NCI-H2227 (cell line): ENCODE measurements around the gene GTF2F2.
"Not testable (repeated sequence)": the region's sequence is repeated elsewhere in the genome, so short reads cannot be mapped to it uniquely, and the experiment has no call there.

Source experiments
- DNase-seq: peaks from one replicate; lab custom pipeline; 2025; ENCODE audit not compliant: unreplicated experiment; lab: John Stamatoyannopoulos, UW

GTF2F2 gene

DNA sequence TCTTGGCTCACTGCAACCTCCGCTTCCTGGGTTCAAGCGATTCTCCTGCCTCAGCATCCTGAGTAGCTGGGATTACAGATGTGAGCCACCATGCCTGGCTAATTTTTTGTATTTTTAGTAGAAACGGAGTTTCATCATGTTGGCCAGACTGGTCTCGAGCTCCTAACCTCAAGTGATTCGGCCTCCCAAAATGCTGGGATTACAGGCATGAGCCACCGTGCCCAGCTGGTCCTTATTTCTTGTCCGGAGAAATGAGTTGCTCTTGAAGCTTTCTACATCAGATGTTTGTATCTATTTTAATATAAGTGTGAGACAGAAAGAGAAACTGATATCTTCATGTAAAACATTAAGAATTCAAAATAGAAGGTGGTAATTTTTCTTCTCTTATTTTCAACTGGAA, 124.4 kb downstream of the GTF2F2 start:
- DNase-seq = not testable (repeated sequence)

DNA sequence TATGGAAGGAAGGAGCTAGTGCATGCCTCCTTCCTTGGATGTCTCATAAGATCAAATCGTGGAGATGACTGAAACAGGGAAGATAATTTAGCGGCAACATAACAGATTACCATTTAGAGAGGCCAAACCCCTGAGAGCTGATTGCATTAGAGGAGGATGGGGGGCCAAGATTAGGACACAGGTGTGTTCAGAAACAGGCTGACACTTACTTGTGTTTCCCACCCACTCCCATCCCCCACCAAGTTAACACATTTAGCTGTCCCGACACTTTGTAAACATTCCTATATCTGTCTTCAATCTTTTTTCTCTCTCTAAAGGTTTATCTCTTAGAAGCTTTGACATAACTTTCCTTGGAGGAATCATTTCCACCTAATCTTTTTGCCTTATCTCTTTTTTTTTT, 129.4 kb downstream of the GTF2F2 start:
- DNase-seq = no peak

DNA sequence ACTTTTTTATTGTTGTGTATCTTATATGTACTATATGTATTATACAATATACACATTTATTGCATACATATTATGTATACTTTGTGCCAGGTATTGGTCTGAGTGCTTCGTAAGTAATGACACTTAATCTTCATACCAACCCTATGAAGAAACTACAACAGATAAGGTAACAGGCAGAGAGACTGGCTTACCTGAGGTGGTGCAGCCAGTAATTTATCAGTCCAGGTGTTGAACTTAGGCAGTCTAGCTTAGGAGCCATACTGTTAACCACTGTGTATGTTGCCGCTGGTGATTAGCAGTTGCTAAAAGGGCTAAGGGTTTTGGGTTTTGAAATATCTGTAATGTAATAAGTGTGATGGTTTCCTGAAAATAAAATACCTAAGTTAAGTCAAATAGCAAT, 134.1 kb downstream of the GTF2F2 start:
- no peak for DNase-seq

DNA sequence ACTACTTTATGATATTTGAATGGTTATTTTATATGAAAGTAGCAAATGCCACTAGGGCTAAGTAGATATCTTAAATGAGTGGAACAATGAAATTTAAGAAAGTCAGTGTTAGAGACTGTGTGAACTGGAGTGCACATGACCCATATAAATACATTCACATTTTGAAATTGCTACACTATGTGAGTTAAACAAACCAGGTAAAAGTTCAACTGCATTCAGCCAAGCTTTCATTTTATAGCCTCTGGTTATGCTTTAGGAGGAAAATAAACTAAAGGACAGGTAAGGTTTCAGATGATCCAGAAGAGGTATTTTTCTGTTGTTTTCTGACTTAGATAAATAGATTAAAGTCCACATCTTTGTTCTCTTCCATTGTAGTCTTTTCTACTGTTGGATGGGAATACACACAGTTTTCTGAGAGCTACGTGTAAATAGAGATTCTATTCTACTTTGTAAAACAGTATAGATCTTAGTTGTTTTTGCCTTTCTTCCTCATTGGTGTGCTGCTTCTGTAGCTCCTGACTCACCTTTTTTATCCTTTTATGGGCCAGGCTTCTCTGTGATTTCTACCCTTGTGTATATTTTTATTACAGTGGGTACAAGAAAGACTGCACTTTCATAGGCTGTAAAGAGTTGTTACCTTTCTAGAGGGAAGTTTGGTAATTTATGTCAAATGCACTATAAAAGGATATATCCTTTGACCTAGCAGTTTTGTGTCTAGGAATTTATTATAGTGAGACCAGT, 135.1 kb downstream of the GTF2F2 start:
- DNase-seq = no peak

- DNase-seq = no peak
Observed at GRCh38 chr13:45256254-45256653, 135.9 kb downstream of the GTF2F2 start.

DNA sequence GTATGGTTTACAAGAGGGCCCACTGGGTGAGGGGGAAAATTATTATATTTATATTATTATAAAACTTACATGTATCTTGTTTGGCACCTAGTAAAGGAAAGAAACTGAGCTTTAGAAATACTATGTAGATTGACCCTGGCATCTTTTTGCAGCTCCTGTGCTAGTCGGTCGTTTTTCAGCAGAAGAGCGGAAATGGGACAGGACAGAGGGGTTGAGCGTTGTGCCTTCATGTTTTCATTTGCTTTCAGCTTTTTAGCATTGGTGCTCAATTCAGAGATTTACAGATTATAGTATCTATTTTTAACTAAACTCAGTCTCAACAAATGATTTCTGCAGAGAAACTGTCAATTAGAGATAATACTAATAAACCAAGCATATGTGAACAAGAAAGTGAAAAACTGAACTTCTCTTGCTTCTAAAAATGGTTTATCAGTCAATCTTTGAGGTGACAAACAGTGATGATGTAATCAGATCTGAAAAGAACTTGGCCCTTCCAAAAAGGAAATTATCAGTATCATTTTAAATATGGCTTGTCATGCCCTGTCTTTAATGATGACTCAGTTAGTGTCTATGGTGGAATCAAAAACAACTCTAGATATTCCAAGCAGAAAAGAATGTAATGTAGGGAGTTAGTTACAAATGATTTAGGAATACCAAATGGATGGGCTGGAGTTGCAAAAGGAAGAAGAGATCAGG, 137.5 kb downstream of the GTF2F2 start:
- DNase-seq = no peak

DNA sequence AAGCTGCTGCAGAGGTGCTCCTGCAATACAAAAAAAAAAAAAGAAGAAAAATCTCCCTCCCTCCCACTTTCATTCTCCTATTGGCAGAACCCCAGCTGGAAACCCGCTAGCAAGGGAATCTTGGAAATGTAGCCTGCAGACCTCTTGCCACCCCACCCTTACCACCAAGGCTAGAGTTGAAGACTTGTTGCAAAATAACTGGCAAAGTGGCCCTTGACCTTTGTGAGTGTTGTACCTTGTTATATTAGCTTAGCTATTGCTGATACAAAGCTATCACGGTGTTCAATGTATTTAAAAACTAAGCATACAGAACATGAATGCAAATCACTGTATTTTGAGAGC, 138.0 kb downstream of the GTF2F2 start:
- DNase-seq = no peak

DNA sequence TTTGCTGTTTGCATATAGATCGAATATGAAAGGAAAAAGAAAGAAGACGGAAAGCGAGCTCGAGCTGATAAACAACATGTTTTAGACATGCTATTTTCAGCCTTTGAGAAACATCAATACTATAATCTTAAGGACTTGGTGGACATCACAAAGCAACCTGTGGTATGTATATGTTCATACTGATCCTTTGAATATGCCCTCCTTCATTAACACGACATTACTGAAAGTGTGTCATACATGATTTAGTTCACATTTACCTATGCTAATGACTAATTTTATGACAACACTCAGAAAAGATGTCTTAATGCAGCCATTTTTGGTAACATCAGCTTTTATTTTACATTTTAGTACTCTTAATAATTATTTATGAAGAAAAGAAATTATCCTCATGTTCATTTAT, 146.9 kb downstream of the GTF2F2 start:
- no peak for DNase-seq

GRCh38 chr13:45269204-45269603, 148.9 kb downstream of the GTF2F2 start:
- DNase-seq = no peak

GRCh38 chr13:45276913-45277312, 156.6 kb downstream of the GTF2F2 start:
- no peak for DNase-seq

DNA sequence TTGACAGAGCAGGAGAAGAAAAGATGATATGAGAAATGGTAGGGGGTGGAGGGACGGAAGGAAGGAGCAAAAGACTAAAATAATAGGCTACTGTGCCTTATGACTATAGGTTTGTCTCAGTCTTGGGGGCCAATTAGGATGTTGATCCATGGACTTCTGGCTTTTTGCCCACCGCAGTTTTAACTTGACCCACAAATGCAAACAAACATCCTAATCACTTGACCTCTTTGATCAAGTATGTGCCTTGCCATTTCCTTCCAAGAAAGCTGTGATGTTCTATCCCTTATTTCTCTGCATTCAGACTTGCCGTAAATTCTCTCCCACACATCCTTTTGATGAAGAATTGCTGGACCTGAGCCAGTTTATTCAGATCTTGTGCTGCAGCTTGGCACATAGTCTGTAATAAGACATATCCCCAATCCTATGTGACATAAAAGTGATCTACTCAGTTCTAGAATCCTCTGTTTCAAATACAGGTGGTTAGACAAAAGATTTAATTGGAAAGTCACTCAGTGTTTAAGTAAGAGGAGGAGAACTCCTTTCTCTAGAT, 157.9 kb downstream of the GTF2F2 start:
- DNase-seq = no peak

GRCh38 chr13:45280011-45280410, 159.7 kb downstream of the GTF2F2 start:
- DNase-seq = no peak

DNA sequence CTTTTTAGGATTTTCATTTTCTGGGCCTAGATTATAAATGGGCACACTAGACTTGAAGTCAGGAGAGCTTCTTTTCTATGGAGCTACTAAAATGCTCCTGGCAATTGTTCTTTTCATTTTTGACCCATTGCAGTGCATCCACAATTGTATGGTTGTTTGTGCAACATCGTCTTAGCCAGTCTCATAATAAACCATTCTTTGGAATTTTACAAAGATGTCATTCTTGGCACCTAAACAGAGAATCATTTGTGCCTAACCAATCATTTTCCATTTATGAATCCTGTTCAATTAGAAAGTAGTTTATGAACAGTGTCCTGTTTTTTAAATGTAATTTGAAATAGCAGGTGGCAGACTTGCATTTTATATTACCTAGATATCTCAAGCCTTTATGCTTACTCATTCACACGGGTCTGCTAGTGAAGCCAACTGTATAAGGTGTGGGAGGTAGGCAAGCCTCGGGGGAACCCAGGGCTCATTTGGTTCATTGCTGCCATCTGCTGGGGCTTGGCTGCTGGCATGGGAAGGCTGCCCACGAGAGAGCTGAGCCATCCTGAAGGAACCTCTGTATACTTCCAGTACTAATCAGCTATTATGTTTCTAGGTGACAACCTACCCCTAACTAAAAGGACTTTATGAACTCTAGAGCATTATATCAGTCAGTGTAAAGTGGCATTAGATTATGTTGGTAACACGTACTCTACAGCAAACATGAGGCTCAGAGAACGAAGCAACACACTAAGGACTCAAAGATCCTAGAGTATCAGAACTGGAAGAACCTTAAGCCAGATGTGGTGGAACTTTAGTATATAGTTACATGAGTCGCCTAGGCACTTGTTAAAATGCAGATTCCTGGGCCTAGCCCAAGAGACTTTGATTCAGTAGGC, 160.7 kb downstream of the GTF2F2 start:
- DNase-seq = peak; percentile 64

DNA sequence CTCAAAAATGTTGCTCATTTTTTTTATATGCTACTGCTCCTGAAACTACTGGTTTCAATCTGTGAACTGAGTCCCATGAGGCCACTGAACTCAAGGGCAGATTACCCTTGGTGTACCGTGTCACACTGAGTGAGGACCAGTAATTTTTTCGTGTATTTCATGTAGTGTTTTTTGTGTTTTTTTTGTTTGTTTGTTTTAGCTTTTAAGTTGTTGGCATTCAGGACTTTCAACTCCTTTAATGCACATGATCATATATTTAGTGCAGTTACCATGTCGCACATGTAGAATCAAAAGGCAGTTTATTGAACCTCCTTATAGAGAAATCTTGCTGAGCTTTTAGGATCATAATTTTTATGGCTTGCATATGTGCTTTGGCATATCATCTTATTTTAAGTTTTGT, 162.7 kb downstream of the GTF2F2 start:
- no peak for DNase-seq

GRCh38 chr13:45289936-45290563, 169.7 kb downstream of the GTF2F2 start:
- no peak for DNase-seq

DNA sequence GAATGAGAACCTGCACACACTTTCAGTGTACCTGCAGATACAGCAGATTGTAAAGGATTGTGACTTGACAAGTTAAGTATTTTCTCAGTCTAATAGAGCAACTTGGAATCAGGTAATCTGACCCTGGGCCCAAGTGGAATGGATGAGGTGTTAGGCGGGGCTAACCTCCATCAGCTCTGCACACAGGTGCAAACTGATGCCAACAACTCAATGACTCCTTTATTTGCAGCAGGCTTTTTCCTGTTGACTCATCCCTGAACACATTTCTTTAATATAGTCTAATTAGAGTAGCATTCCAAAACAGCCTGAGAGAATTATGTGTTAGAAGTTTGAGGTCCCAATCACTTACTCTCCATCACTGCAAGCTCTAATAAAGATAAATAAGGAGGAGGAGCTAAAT, 171.9 kb downstream of the GTF2F2 start:
- DNase-seq = no peak

DNA sequence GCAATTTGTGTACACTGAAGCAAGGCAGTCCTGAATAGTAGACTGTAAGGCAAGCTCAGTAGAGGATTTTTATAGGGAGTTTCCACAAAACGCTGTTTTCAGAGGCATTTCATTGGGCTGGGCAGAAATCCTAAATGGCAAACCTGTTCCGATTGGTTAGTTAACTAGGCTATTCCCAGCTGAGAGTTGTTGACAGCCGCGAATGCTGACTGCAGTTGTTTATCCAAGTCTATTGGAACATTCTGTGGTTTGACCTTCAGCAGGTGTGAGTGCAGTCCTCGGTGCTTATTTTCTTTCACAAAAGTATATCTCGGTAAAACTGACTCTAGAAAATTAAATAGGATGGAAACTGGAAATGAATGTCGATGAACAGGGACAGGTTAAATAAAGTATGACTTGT, 175.2 kb downstream of the GTF2F2 start:
- DNase-seq = no peak

DNA sequence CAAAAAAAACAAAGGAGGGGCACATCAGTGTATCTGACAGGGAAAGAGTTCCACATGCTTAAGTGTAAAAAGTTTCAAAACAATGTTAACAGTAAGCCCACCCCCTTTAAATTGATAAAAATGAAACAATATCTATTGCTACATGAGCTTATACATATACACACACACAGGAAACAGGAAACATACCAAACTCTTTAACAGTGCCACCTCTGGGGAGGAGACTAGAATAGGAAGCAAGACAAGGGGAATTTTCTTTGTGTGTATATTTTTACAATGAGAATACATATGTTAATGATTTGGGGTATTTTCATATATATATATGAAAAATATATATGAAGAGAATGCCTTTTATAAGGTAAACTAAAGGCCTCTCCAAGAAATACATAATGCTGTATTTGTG, 175.9 kb downstream of the GTF2F2 start:
- DNase-seq = no peak

DNA sequence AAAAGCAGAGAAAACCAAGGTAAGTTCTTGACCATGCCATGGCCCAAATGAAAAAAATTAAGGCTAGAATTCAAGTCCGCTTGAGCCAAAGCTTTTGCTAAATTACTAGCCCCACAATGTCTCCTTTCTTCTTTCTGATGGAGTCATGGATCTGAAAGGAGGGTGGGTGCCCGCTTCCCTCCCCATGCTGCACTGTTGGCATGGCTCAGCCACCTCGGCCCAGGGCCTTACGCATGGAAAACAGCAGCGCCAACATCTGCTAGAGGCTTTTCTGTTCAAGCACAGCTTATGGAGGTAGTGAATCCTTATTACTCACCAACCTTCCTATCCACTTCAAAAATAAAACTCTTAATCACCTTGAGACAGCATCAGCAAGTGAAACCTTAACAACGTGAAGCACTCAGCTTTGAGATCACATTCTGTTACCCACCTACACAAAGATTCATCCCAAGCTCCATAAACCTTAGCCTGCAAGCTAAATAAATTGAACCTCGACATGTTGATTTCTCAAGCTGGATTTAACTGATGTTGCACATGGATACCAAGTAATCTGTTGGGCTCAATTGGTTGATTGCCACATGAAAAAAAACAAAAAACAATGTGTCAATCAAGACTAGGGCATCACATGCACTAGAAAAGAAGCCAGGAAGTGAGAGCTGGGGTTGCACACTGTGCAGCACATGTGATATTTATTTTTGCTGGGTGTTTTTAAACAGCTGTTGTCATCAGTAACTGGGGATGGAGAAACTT, 177.3 kb downstream of the GTF2F2 start:
- no peak for DNase-seq

DNA sequence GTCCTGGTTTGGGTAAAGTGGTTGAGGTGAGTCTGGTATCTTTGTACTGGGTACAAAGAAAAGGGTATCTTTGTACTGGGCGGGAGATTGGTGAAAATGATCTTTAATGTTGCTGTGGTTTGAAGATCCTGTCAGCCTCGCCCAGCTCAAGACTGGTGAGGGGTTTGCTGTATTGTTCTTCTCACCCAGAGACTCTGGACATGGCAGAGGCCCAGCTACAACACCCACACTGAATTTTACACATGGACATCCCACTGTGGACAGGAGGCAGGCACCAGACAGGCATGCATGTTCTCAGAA, 177.8 kb downstream of the GTF2F2 start:
- no peak for DNase-seq

DNA sequence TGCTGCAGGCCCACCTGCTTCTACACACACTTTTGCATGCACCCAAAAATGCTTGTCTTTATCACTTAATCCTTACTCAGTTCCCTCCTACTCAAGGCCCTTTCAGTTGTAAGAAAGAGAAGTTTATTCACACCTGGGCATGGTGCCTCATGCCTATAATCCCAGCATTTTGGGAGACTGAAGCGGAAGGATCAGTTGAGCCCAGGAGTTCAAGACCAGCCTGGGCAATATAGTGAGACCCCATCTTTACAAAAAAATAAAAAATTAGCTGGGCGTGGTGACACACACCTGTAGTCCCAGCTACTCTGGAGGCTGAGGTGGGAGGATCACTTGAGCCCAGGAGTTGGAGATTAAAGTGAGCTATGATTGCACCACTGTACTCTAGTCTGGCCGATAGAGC, 178.2 kb downstream of the GTF2F2 start:
- DNase-seq = not testable (repeated sequence)
